GM21447 (cell line): ENCODE results near the gene ARL15.

Experiments
- ATAC-seq: cut with Tn5 transposase; IDR thresholded peaks from one replicate; pipeline ENCODE4 v1.9.1; 2021; ENCODE audit not compliant: unreplicated experiment

The ARL15 gene

DNA sequence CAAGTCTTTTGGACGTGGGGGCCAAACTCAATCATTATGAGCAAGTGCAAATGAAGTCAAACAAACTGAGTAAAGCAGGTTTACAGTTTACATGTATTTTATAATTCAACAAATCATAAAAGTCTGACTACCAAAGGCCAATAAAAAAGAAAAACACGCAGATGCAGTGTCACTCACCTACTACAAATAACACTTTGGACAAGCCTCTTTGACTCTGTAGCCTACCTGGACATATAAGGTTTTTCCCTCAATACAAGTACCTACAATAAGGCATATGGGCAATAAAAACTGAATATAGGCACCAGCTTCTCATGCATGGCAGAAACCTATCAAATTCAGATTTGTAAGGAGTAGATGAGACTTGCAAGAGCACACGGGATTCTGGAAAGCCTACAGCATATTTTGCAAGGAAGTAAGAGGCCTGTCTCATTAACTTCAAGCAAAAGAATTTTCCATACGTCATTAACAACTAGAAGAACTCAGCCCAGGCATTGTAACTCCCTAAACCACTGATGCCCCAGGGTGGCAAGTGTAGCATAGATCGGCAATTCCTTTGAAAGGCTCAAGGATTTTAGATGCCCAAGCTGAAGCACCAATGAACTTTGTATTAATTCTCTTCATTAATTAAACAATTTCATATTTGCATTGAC, 21.7 kb downstream of the ARL15 start:
- ATAC-seq, result no peak

DNA sequence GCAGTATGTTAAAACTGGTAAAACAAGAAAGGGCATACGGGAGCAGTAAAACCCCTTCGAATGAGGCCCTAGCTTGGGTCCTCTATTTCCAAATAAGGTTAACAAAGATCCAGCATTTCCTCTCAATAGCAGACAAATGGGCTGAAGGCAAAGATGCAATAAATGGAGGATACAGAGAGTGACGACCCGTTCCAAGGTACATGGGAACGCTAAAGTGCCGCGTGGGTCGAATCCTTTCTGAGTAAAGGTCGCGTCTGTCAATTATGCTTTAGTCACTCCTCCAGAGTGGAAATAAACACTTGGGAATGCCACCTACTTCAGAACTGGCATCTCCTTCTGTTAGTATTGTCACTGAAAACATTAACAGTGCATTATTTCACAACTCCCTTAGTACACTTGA, 24.7 kb downstream of the ARL15 start:
- ATAC-seq, result no peak

DNA sequence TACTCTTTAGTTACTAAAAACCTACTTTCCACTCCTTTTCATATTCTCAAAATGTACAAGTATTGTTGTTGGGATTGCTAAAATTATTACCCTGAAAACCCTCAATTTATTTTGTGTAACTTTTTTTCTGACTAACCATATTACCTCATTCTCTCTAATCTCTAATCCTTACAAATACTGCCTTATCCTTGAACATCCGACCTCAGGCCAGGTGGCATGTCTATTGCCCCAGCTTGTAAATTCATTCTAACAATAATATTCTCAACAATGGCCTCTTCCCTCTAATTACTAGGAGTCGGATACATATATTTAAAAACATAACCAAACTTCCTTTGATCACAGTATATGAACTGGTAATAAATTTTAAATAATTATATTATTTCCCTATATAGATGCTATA, 25.8 kb downstream of the ARL15 start:
- ATAC-seq, result no peak

DNA sequence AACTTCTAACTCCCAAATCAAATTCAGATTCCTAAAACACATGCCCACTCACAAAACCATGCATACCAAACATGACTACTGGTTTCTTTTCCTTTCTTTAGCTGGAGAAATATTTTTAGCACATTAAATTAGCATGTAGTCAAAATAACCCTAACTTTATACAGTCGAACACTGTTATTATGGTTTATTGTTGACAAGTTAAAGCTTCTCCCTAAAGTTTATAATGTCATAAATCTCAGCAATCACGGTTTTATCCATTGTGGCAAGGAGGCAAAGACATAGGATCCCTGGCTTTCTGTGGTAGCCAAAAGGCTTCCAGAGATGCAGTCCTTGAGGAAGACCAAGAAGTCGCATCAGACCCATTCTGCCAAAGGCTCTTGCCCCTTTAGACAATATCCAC, 27.5 kb downstream of the ARL15 start:
- no peak for ATAC-seq

DNA sequence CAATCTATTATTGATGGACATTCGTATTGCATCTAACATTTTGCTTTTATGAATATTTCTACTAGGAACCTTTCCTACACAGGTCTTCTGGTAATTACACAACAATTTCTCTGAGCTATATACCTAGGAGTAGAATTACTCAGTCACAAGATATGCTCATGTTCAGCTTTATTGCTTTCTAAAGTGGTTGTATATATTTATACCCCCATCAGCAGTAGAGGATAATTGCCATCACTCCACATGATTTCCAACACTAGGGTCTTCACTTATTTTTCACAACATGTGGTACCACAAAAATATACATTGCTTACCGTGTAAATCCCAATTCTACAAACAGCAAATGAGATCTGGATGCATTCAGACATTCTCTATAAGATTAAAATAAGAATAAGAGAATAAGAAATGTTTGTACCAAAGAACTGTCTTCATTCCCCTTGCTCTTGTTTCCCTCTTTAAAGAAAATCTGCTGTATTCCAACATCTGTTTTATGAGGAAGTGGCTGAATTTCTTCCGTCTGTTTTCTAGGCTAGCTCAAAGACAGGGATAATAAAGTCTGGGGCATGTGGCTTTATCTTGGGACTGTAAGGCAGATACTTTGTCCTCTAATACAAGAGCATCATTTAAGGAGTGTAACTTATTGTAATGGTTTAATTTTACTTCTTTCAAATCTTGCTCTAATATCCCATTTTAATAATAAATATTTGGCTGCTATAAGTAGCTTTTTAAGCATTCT, 28.2 kb downstream of the ARL15 start:
- no peak for ATAC-seq

DNA sequence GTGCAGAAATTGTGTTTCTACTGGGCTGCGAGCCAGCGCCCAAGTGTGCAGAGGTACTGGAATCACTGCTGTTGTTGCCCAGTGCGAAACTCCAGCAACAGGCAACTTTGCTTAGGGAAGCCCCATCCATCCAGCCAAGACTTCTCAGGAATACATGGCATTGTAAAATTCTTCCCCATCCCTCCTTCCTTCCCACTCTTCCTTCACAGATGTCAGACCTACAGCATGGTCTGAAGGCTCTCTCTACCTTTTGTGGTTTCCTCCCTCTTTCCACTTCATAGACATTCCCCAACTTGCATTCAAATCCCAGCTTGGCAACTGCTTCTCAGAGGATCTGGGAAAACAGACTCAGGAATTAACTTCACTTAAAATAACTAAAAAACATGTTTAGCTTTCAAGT, 30.4 kb downstream of the ARL15 start:
- no peak for ATAC-seq

DNA sequence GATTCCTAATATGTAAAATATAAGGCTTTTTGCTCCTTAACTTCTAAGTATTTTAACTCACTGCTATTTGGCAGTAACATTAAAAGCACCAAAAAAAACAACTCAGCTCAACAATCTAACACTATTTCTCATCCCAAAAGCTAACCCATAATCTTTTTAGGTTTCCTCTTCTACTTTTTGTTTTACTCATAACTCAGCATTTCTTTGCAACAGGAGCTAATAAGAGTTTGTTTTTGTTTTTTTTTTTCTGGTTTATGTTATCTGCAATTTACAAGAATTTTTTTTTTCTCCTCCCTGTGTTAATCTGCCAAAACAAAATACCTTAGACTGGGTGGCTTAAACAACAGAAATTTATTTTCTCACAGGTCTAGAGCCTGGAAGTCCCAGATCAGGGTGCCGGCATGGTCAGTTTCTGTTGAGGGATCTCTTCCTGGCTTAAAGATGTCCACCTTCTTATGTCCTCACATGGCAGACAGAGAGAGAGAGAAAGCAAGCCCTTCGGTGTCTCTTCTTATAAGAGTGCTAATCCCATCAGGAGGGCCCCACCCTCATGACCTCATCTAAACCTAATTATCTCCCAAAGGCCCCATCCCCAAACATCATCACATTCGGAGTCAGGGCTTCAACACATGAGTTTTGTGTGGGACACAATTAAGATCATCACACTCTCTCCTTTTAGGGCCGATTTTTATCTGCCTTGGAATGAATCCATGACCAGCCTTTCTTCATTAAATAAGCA, 31.2 kb downstream of the ARL15 start:
- ATAC-seq, result no peak

DNA sequence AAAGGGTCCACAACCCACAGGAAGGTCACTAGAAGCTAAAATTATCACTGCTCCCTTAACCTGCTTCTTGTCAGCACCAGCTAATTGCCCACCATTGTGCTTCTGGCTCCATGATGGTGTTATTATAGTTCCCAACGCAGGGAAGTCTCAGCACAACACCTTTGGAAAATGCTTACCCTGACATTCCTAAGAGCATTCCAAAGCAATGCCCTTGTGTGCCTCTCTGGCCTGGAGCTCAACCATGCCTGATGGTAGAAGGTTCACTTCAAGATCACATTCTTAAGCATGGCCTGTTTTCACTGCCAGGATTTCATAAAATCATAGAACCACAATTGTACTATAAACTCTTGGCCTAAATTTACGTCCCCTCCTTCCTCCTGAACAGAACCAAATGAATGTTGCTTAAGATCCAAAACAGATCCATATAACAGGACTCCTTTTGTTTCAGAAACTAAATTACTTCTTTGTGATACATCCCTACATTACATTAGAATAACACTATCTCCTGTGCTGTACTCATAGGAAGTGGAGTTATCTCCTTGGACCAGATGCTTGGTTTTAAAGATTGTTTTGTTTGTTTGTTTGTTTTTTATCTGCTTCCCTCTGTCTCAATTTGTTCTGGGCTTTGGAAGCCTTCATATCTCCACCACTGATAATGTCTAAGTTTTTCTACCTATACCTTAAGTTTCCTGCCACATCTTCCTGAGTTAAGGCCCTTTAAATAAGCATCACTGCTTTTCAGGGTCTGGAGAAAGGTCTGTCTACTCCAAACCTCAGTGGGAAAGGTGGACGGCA, 32.1 kb downstream of the ARL15 start:
- ATAC-seq, result no peak

DNA sequence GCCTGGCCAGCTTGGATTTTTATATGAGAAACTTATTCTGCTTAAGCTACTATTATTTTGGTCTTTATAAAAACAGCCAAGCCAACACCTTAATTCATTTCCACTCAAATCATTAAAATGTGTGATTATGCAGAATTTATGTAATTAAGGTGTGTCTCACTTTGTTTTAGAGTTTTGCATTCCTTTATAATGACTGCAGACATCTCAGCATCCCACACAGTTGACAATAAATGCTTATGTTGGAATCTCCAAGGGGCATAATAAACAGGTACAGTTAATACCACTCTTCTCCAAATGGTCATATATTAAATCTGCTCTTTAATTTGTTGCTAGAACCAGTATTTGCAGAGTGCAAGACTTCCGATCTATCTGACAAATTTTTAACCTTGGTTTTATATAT, 34.3 kb downstream of the ARL15 start:
- no peak for ATAC-seq

DNA sequence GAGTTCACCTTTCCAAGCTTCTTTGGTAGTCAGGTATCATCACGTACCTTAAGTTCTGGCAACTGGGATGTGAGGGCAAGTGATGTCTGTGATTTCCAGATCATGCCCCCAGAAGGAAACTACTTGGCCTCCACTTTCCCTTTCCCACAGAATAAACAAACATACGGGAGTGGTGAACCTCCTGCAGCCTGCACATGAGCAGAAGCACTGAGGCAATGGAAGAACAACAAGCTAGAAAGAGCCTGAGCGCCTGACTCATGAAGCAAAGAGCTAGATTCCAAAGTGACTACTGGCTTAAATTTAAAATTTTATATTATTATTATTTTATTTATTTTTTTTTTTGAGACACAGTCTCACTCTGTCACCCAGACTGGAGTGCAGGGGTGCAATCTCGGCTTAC, 35.0 kb downstream of the ARL15 start:
- ATAC-seq, result no peak

DNA sequence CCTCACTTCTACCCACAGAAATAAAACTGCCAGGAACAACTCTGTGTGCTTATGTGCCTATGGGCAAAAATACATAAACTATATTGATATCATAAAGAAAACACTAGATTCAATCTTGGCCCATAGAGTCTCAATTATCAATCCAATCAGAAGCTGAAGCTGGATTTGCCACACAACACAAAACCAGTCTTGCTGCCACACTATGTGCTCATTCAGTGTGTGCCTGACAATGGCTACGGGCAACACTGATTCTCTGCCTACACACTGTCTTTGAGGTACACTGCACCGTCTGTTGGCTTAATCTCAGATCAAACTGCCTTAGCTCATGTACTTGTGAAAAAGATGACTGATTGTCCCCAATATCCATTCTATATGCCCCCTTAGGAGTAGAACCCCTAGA, 35.4 kb downstream of the ARL15 start:
- ATAC-seq, result no peak

DNA sequence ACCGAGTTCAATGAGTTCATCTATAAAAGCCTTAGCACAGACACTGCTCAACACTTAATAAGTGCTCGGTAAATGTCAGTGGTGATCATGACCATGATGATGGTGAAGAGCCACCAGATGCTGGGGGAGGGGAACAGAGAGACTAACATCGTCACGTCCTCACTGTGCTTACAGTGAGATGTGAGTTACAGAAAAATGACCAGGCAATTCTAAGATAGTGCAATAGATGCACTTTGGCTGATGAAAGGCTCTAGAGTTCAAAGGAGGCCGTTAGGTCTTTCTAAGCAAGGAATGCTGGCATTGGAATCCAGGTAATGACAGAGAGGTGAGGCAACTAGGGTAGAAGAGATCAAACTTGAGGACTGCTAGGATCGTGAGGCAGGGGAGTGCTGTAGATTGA, 36.7 kb downstream of the ARL15 start:
- no peak for ATAC-seq

DNA sequence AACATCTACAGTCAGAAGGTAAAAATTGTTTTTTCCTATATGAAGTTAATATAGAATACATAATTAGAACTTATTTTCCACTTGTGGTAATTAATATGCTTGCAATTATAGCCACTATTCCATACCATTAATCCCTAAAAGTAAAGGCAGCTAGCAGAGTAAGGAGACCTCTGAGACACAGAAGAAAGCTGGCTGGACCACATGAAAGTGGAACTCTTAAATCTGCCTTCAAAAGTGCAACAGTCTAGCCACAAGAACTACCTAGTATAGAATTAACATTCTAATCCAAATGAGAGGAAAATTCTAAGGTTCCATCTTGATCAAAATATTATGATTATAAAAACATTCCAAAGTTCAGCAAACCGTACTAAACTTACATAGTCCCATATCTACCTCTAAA, 37.6 kb downstream of the ARL15 start:
- no peak for ATAC-seq

DNA sequence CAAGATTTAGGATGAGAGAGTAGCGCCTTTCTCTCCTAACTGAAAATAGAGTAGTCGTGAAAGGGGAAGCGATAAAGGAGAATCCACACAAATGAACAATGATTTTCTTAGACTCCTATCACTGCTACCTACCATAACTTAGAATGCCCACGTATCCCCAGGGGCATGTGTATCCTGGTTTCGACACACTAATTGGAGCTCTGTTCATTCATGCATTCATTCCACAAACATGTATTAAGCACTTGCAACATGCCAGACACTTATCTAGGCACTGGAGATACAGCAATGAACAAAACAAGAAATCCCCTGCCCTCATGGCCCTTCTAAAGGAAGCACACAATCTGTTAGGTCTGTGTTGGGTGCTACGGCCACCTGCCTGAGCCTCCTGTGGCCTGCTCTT, 40.0 kb downstream of the ARL15 start:
- ATAC-seq, result no peak

DNA sequence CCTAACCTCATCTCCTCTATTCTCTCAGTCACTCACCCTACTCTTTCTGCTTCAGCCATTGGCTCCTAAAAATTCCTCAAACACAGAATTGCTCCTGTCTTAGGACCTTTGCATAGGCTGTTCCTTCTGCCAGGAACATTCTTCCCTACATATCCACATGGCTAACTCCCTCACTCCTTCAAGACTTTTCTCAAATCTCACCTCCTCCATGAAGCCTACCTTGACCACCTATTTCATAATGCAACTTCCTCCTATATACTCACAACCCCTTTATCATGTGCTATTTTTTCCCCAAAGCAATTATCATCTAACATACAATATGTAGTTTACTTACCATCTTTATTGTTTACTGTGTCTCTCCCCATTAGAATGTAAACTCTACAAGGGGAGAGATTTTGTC, 45.8 kb downstream of the ARL15 start:
- ATAC-seq, result no peak

DNA sequence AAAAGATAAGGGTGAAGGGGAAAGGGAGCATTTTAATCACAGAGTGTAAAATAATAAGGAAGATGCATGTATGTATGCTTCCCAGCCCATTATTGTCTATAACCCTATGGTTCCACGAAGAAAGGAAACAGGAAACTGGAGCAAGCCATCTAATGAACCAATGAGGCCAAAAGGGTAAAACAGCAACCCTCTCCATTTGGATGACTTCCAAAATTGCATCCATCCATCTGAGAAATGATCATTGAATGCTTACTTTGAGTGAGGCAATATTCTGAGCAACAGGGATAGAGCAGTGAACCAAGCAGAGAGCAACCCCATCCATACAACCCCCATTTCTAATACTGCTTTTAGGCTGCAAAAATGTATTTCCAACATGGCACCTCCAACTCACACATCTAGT, 46.9 kb downstream of the ARL15 start:
- ATAC-seq, result no peak

DNA sequence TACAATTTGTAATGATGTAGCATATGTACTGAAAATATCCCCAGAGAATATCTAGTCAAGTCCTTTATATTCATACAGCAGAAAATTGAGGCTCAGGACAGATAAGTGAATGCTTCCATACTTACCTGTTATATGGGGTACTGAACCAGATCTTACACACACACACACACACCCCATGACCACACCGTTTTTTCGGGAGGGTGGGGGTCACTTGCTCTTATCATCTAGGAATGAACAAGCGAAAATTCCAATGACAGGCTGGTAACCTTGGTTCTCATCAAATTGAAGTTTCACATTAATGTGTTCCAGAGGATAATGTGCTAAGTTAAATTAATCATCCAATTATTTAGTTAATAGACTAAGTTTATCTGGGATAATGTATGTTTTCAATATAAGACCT, 48.8 kb downstream of the ARL15 start:
- no peak for ATAC-seq

DNA sequence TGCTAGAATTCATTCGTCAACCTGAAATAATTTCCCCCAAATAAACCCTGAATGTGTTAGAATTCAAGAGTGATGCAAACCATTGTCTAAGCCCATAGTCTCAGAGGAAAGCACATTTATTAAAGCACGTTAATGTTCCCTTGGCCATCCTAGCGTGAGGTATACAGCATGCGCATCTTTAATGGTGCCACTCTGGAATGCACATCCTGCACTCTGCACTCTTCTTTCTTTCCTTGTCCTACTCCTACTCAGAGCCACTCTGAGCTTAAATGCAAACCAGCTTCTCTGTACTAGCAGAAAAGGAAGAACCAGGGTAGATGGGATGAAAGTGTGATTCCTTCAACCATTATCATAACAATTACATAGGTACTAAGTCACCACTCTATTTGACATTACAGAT, 50.4 kb downstream of the ARL15 start:
- ATAC-seq, result no peak

DNA sequence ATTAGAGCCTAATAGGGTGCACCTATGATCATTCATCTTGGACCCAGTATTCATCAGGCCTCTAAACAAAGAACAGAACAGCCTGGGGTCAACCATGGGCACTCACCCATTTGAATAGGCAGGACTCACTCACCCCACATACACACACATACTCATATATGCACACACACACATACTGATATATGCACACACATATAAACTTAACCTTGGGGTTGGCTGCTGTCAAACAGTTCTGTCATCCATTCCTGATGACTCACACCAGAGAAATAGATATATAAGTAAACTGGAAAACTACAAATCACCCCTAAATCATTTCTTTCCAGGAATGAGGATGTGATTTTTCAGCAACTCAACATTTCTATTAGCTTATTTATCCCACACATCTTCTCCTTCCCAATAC, 51.3 kb downstream of the ARL15 start:
- no peak for ATAC-seq

DNA sequence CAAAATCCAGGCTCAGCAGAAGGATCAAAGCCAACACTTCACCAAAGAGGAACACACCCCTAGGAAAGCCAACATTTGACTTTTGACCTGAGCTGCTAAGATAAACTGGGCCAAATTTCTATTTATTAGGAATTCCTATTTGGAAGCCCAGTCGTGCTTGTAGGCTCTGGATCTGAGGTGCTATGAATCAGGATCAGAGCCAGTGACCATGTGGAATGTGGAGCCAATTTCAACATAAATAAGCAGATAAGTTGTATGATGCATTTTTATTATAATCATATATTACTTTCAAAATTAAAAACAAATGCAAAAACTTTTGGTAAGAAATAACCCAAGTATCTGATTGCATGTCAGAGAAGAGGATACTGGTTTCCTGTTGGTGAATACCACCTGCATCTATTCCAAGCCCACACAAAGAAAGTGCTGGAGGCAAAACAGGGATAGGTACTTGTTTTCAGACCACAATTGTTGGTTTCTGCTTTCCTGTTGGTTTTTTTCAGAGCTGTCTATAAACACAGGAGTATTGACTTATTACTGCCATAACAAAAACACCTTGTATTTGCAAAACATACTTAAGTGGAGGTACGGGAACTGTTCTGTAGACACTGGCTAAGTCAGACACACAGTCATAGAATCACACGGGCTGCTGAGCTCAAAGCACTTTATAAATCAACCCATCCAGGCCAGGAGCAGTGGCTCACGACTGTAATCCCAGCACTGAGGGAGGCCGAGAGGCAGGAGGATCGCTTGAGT, 52.8 kb downstream of the ARL15 start:
- ATAC-seq, result no peak
